ENCODE results near the gene DIS3L2.
"Not testable (repeated sequence)": the region's sequence is repeated elsewhere in the genome, so short reads cannot be mapped to it uniquely, and the experiment has no call there.

DNA sequence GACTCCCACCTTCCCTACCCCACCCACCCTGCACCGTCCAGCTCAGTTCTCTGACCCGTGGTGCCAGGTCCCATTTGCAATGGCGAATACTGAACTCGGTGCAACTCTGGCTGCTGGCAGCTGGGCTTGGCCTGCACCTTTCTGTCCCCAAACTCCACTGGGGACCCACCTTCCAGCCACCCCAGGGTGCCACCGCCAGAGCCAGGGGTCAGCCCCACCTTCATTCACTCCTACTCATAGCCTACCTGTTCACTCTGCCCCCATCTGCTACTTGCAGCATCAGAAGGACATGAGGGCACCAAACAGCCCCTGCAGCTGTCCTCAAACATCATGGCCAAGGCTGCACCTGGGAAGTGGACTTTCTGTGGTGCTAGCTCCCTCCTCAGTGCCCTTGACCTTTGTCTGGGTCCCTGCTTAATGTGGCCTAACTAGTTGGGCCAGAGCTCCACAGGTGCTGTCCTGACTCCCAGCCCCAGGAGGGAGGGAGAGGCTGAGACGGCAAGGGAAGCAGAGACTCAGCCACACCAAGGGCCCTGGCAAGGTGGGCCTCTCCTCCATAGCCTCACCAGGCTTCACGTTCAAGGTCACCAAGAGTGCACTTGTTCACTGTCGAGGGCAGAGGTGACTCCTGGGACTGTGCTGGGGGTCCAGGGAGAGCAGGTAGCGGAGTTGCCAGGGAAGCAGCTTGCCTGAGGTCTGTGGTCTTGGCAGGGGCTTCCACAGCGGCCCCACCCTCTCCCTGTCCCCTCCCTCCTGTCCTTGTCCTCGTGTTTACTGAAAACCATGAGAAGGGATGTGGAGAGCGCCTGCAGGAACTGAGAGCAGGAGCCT is 365.0 kb downstream of the DIS3L2 start:
- TF ChIP-seq, protein P1, sequence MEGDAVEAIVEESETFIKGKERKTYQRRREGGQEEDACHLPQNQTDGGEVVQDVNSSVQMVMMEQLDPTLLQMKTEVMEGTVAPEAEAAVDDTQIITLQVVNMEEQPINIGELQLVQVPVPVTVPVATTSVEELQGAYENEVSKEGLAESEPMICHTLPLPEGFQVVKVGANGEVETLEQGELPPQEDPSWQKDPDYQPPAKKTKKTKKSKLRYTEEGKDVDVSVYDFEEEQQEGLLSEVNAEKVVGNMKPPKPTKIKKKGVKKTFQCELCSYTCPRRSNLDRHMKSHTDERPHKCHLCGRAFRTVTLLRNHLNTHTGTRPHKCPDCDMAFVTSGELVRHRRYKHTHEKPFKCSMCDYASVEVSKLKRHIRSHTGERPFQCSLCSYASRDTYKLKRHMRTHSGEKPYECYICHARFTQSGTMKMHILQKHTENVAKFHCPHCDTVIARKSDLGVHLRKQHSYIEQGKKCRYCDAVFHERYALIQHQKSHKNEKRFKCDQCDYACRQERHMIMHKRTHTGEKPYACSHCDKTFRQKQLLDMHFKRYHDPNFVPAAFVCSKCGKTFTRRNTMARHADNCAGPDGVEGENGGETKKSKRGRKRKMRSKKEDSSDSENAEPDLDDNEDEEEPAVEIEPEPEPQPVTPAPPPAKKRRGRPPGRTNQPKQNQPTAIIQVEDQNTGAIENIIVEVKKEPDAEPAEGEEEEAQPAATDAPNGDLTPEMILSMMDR (conservative IDR thresholded peaks at IDR 0.05; ENCODE audit: low read length), result peak; percentile 52
- not testable (repeated sequence) for TF ChIP-seq EZH2phosphoT487 (IDR thresholded peaks at IDR 0.05; ENCODE audit: borderline replicate concordance, low read depth, low read length)

Data from OCI-LY7 (cell line).